GM23248 (cell line): ENCODE measurements around the gene SEZ6L.

Source experiments
- EZH2 ChIP-seq: fragments of 200-600 bp; sonication (generic); IDR thresholded peaks from 2 replicates; pipeline ENCODE4 v1.6.1; 2018; ENCODE audit warnings: antibody characterized with exemption, mild to moderate bottlenecking; ENCODE audit not compliant: insufficient read depth, poor library complexity, severe bottlenecking
- EZH2phosphoT487 ChIP-seq: fragments of 200-600 bp; sonication (generic); IDR thresholded peaks from 2 replicates; pipeline ENCODE4 v1.6.1; 2018; ENCODE audit warnings: antibody characterized with exemption, moderate library complexity, mild to moderate bottlenecking, low read depth; ENCODE audit not compliant: insufficient read depth

GRCh38 chr22:26283330-26283729, 114.1 kb downstream of the SEZ6L start:
- TF ChIP-seq EZH2phosphoT487 (no peak), EZH2 (no peak)
